D721Med (cell line): Measurements from ENCODE around the gene SLC12A7.
"Not testable (repeated sequence)": the region's sequence is repeated elsewhere in the genome, so short reads cannot be mapped to it uniquely, and the experiment has no call there.

Experiments used
- DNase-seq: peaks from one replicate; pipeline ENCODE4 v3.0.0; 2011; ENCODE audit warnings: low spot score; ENCODE audit not compliant: insufficient read length
- FAIRE-seq: peaks from 2 replicates; lab custom pipeline; 2011; peaks lifted over from hg19 to GRCh38; lab: Jason Lieb, UNC
- CTCF ChIP-seq: IDR thresholded peaks from 2 replicates; pipeline ENCODE4 v1.5.1; 2012; ENCODE audit warnings: mild to moderate bottlenecking, control low read depth; ENCODE audit not compliant: insufficient read depth; ENCODE audit errors: missing control alignments

SLC12A7 gene

DNA sequence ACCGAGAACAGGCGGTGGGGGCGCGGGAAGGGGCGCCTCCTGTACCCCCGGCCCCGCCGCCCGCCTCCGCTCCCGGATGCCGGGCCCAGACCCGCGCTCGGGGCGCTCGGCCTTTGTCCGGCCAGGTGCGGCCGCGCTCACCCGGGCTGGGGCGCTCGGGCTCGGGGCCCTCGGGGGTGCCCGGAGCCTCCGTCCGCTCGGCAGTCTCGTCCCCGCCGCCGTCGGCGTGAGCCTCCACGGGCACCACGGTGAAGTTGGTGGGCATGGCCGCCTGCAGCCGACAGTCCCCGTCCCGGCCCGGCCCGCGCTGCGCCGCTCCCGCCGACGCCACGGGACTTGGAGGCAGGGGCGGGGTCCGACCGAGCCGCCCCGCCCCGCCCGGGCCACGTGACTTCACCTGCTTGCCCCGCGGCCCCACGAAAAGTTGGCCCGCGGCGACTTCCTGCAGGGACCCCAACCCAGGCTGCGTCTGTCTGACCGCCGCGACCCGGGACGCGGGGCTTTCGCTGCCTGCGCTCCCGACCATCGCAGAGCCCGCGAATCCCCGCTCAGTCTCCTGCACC, at the start of gene SLC12A7:
SLC12A7 (minus strand) TSS at position 337 of the 563 bp plus-strand sequence; CDS start at position 265, 72 bp downstream.
- FAIRE-seq: no peak

GRCh38 chr5:1161108-1161832, 49.4 kb upstream of the SLC12A7 start:
- TF ChIP-seq CTCF: no peak
- FAIRE-seq (no peak), DNase-seq (no peak)

More for the DNA sequence above, at the start of gene SLC12A7:
- DNase-seq: peak; percentile 81
- no peak for TF ChIP-seq CTCF

DNA sequence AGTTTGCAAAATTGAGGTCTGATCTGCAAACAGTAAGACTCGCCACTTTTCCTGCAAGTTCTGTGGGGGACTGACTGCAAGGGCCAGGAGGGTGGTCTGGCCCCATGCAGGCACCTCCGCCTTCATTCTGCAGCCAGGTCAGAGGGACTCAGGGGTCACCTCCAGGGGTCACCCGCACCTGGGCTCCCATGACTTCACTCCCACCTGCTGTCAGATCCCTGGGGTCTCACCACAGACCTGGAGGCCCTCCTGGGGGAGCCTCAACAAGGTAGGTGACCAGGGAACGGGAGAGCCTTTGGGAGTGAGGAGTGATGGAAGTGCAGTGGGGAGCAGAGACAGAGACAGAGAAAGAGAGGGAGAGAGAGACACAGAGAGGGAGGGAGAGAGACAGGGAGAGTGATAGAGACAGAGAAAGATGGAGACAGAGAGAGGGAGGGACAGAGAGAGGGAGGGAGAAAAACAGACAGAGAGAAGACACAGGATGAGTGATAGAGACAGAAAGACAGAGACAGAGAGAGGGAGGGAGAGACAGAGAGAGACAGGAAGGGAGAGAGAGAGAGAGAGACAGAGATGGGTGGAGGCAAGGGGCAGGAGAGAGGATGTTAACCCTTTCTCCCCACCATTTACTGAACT, 48.0 kb upstream of the SLC12A7 start:
- no peak for FAIRE-seq

DNA sequence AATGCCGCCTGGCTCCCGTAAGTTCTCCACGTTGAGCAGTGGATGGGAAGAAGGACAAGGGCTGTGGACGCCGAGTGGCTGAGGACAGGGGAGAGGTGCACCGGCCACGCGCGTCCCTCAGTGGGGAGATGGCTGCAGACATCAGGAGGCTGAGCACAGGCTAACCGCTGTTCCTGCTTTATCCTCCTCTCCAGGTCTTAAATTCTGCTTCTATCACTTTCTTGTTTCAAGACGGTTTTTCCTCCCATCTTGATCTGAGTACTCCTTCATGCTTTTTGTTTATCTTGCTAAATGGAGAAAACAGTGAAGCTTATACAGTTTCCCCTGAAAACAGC, 47.4 kb upstream of the SLC12A7 start:
- no peak for TF ChIP-seq CTCF
- DNase-seq (no peak), FAIRE-seq (no peak)

More for the DNA sequence above, 48.0 kb upstream of the SLC12A7 start:
- DNase-seq: no peak
- TF ChIP-seq CTCF: no peak

- no peak for TF ChIP-seq CTCF
- no peak for DNase-seq
- no peak for FAIRE-seq
These were observed 46.9 kb upstream of the SLC12A7 start for GRCh38 chr5:1158647-1159340.

- not testable (repeated sequence) for DNase-seq, FAIRE-seq
These were observed 45.7 kb upstream of the SLC12A7 start for GRCh38 chr5:1157461-1157986.

DNA sequence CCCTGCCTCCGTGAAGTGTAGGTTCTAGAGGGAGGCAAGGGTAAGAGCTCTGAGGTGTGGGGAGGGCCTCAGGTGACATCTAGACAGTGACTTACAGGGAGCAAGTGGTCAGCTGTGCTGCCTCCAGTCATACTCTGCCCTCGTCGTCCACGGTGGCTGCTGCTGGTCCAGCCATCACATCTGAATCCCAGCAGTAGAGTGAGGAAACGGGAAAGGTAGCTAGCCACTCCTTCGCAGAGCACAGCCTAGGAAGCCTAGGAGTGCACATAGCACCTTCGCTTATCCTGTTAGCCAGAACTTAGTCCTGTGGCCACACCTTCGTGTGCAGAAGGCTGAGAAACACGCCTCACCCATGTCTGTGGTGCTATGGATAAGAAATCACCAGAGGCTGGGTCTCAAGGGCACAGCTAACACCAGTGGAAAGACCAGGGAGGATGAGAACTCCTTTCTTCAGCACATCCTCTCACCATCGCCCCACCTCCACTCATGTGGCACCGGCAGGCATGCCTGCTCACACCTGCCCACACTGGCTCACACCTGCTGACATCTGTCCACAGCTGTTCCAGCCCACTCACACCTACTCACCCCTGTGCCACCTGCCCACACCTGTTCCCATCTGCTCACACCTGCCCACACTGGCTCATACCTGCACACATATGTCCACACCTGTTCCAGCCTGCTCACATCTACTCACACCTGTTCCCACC, 45.0 kb upstream of the SLC12A7 start:
- TF ChIP-seq CTCF: no peak
- DNase-seq: no peak
- no peak for FAIRE-seq
